A673 (cell line): ENCODE data around the gene SLC38A5. TPM values are rescaled to one million over a fixed set of nuclear protein-coding genes. Genes with fewer than 3 reads are reported as not detected.

Source experiments
- BruUV-seq: library from RNA; stranded (reverse); fragments of 400-500 nt; replicated peaks from 2 replicates; lab custom pipeline; 2021; lab: Mats Ljungman, UMichigan
- CTCF ChIA-PET: fragments of 300-600 bp; sonication (Branson Sonifier 250); formaldehyde crosslinking; loops from one replicate; lab custom pipeline; 2022; ENCODE audit warnings: antibody characterized with exemption; lab: Charles Lee
- POLR2A ChIA-PET: fragments of 300-600 bp; sonication (Branson Sonifier 250); formaldehyde crosslinking; loops from one replicate; lab custom pipeline; 2022; ENCODE audit warnings: antibody characterized with exemption; ENCODE audit not compliant: low non-redundant PET; lab: Charles Lee
- DNase-seq: peaks from one replicate; pipeline ENCODE4 v3.0.0-alpha.2; 2015; ENCODE audit warnings: low spot score
- H3K27ac ChIP-seq: fragments of 200-600 bp; sonication (generic); 2 replicates; pipeline ENCODE4 v1.5.1; 2016; ENCODE audit warnings: mixed run types, low read depth, mild to moderate bottlenecking, mixed read lengths, antibody characterized with exemption, low read length; ENCODE audit not compliant: poor library complexity, severe bottlenecking
- H3K27me3 ChIP-seq: fragments of 200-600 bp; sonication (generic); replicated peaks from 2 replicates; pipeline ENCODE4 v1.6.1; 2017; ENCODE audit warnings: mixed run types, low read depth, mild to moderate bottlenecking, mixed read lengths, antibody characterized with exemption, low read length; ENCODE audit not compliant: insufficient read depth, poor library complexity
- H3K36me3 ChIP-seq: fragments of 200-600 bp; sonication (generic); 2 replicates; pipeline ENCODE4 v1.6.1; 2016; ENCODE audit warnings: mixed run types, mild to moderate bottlenecking, mixed read lengths, antibody characterized with exemption, low read length; ENCODE audit not compliant: insufficient read depth, poor library complexity, severe bottlenecking
- H3K4me1 ChIP-seq: fragments of 200-600 bp; sonication (generic); 2 replicates; pipeline ENCODE4 v1.6.1; 2017; ENCODE audit warnings: mixed run types, mild to moderate bottlenecking, mixed read lengths, antibody characterized with exemption, low read length; ENCODE audit not compliant: insufficient read depth, poor library complexity, severe bottlenecking
- H3K4me3 ChIP-seq: fragments of 200-600 bp; sonication (generic); 2 replicates; pipeline ENCODE4 v1.5.1; 2016; ENCODE audit warnings: low read depth, mixed run types, mild to moderate bottlenecking, mixed read lengths, low read length; ENCODE audit not compliant: poor library complexity, severe bottlenecking
- H3K9me3 ChIP-seq: fragments of 200-600 bp; sonication (generic); 2 replicates; pipeline ENCODE4 v1.6.1; 2016; ENCODE audit warnings: mixed run types, low read depth, mild to moderate bottlenecking, mixed read lengths, antibody characterized with exemption, low read length; ENCODE audit not compliant: poor library complexity, severe bottlenecking
- CTCF ChIP-seq: fragments of 300-800, 200-600 bp; sonication (generic); conservative IDR thresholded peaks from 2 replicates; pipeline ENCODE4 v1.5.1; 2017; ENCODE audit warnings: low read depth, mild to moderate bottlenecking, antibody characterized with exemption, low read length, moderate library complexity, mixed read lengths
- EZH2 ChIP-seq: fragments of 200-600 bp; sonication (generic); IDR thresholded peaks from 2 replicates; pipeline ENCODE4 v1.6.1; 2017; ENCODE audit warnings: borderline replicate concordance, low read depth, mild to moderate bottlenecking, mixed read lengths, antibody characterized with exemption, low read length; ENCODE audit not compliant: poor library complexity, severe bottlenecking
- intact Hi-C: fragments of 100-400 bp; cut with micrococcal nuclease; formaldehyde crosslinking; loops from one replicate; pipeline ENCODE4 v1.10.0; 2022; ENCODE audit not compliant: unreplicated experiment
- total RNA-seq: library from RNA; stranded (reverse); gene quantifications from 2 replicates; pipeline ENCODE4 v1.2.3, GENCODE V29; 2021

SLC38A5 gene
- total RNA-seq, 1 experiment from 2014 or later = 112 TPM

DNA sequence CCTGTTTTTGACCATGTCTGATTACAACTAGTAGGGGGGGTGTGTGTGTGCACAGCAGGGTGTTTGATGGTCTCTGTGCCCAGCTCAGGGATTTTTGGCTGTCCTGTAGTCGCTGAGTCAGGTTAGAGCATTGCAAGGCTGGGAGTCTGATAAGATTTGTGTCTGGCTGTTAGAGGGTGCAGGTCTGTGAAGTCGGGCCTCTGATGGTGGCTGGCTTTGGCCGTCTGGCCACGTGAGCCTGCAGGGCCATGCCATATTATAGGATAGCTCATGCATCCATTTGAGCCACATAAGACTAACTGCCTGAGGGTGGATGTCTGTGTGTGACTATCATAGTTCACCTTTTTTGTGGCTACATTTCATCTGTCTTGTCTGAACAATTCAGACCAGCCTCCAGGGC lies 43.6 kb upstream of the SLC38A5 start:
- intact Hi-C loops = no loop called here
- ChIA-PET CTCF (no interaction called here), POLR2A (no interaction called here)
- DNase-seq = no peak
- Histone ChIP-seq H3K4me1 (no peaks in the 10 kb centered on the region), H3K27me3 (no peaks in the 10 kb centered on the region), H3K27ac (no peak overlapping the region), H3K4me3 (no peak overlapping the region), H3K36me3 (no peaks in the 10 kb centered on the region), H3K9me3 (no peaks in the 10 kb centered on the region)
- TF ChIP-seq CTCF (no peak), EZH2 (no peak)
- no TSS peak for BruUV-seq

DNA sequence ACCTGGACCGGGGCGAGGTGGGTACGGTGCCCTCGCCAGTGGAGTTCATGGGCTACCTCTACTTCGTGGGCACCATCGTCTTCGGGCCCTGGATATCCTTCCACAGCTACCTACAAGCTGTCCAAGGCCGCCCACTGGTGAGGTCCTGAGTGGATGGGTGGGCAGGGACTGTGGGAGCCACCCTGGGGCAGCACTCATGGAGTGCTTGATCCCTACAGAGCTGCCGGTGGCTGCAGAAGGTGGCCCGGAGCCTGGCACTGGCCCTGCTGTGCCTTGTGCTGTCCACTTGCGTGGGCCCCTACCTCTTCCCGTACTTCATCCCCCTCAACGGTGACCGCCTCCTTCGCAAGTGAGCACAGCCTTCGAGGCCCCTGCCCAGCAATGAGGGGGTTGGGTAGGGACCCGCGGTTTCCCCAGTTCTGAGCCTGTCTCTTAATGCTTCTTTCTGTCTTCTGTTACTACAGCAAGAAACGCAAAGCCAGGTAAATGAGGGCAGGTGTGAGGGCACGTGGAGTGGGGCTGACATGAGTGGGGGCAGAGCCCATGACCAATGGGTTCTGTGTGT lies 42.4 kb upstream of the SLC38A5 start:
- no peak for DNase-seq
- ChIA-PET CTCF (no interaction called here), POLR2A (interaction anchor here (0.6 kb wide), 1 partner anchor 8 kb away, joined by 5 read pairs; no protein-coding TSS in a partner anchor)
- no TSS peak for BruUV-seq
- TF ChIP-seq CTCF (no peak), EZH2 (no peak)
- H3K36me3 ChIP-seq = no peaks in the 10 kb centered on the region
- intact Hi-C loops = no loop called here
- no peaks in the 10 kb centered on the region for H3K9me3 ChIP-seq
- no peak overlapping the region for H3K27ac ChIP-seq
- no peaks in the 10 kb centered on the region for H3K27me3 ChIP-seq
- no peaks in the 10 kb centered on the region for H3K4me1 ChIP-seq
- H3K4me3 ChIP-seq = no peak overlapping the region

DNA sequence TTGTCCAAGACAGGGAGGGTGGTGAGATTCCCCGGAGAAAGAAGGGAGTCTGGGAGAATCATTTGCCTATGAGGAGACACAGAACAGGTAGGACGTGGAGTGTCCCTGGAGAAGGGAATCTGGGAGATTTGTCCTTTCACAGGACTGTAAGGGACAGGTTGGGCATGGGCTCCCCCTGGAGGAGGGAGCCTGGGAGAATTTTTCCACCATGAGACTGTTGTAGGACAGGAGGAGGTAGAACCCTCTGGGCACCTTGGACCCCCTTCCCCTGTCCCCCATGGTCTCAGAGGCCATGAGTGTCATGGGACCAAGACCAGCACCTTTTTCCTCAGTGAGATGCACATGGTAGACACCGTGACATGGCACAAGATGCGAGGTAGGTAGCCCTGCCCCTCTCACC lies 41.5 kb upstream of the SLC38A5 start:
- DNase-seq = peak; percentile 28
- no peaks in the 10 kb centered on the region for H3K27me3 ChIP-seq
- no peaks in the 10 kb centered on the region for H3K9me3 ChIP-seq
- POLR2A ChIA-PET = no interaction called here
- no peaks in the 10 kb centered on the region for H3K36me3 ChIP-seq
- BruUV-seq = no TSS peak
- no peak for TF ChIP-seq EZH2
- TF ChIP-seq CTCF = peak; percentile 50
- no peak overlapping the region for H3K27ac ChIP-seq
- CTCF ChIA-PET = no interaction called here
- H3K4me1 ChIP-seq = no peaks in the 10 kb centered on the region
- intact Hi-C loops = no loop called here
- no peak overlapping the region for H3K4me3 ChIP-seq
